HCT116 (cell line): ENCODE measurements around the gene KCNK6.

ENCODE experiments used
- CTCF ChIP-seq, 3 experiments: fragments of 200-600 bp in 1 of 3; sonication (generic) in 1 of 3; IDR thresholded peaks in 2 of 3; conservative IDR thresholded peaks in 1 of 3; 2 replicates each; pipeline ENCODE4 v1.5.1; 2012 to 2017; ENCODE audit warnings: low read depth in 2 of 3, low read length in 2 of 3, antibody characterized with exemption in 1 of 3, borderline replicate concordance in 1 of 3, control low read depth in 1 of 3, mild to moderate bottlenecking in 1 of 3, mixed read lengths in 1 of 3, mixed run types in 1 of 3, moderate library complexity in 1 of 3; ENCODE audit not compliant: insufficient read depth in 1 of 3
- EZH2 ChIP-seq: fragments of 200-600 bp; sonication (generic); IDR thresholded peaks from 2 replicates; pipeline ENCODE4 v1.6.1; 2017; ENCODE audit warnings: antibody characterized with exemption, mixed run types
- FOSL1 ChIP-seq: IDR thresholded peaks from 2 replicates; pipeline ENCODE4 v1.6.1; 2012; ENCODE audit warnings: low read depth
- JUND ChIP-seq: IDR thresholded peaks from 2 replicates; pipeline ENCODE4 v1.6.1; 2012
- MAX ChIP-seq: IDR thresholded peaks from 2 replicates; pipeline ENCODE4 v1.6.1; 2012
- POLR2A ChIP-seq: IDR thresholded peaks from 2 replicates; pipeline ENCODE4 v1.7.0; 2011; ENCODE audit warnings: borderline replicate concordance; ENCODE audit not compliant: insufficient read depth, insufficient read length; ENCODE audit errors: extremely low read depth
- POLR2AphosphoS5 ChIP-seq: IDR thresholded peaks from 2 replicates; pipeline ENCODE4 v1.6.1; 2011; ENCODE audit warnings: mild to moderate bottlenecking, low read depth, low read length, moderate library complexity
- RAD21 ChIP-seq: IDR thresholded peaks from 2 replicates; pipeline ENCODE4 v1.6.1; 2012; ENCODE audit warnings: low read depth, mild to moderate bottlenecking
- SIN3A ChIP-seq: IDR thresholded peaks from 2 replicates; pipeline ENCODE4 v1.6.1; 2012; ENCODE audit warnings: low read depth
- ZNF274 ChIP-seq: fragments of 200-500 bp; sonication (Bioruptor generic); IDR thresholded peaks from 2 replicates; pipeline ENCODE4 v1.6.1; 2014; ENCODE audit warnings: mild to moderate bottlenecking, low read depth, low read length, inconsistent platforms
- TF ChIP-seq, protein P1 (sequence below): IDR thresholded peaks from 2 replicates; pipeline ENCODE4 v1.6.1; 2011; ENCODE audit warnings: mild to moderate bottlenecking, low read length, moderate library complexity; ENCODE audit not compliant: insufficient replicate concordance; ENCODE audit errors: extremely low read depth
- TF ChIP-seq, protein P2 (sequence below): IDR thresholded peaks from 2 replicates; pipeline ENCODE4 v1.6.1; 2012; ENCODE audit warnings: low read depth

DNA sequence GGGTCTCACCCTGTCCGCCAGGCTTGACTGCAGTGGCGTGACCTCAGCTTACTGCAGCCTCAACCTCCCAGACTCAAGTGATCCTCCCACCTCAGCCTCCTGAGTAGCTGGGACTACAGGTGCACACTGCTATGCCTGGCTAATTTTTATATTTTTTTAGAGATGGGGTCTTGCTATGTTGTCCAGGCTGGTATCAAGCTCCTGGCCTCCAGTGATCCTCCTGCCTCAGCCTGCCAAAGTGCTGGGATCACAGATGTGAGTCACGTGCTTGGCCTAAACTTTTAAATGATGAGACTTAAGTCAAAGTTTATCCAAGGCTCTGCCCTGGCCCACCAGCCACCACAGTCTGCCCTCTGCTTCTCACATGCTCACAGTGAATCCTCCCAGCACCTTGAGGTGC lies 13.4 kb upstream of the KCNK6 start:
- no peak for TF ChIP-seq FOSL1
- no peak for TF ChIP-seq CTCF (IDR thresholded peaks at IDR 0.05 in 2 of 3, conservative IDR thresholded peaks at IDR 0.05 in 1 of 3; ENCODE audit: borderline replicate concordance in 1 of 3, insufficient read depth in 1 of 3, low read depth in 2 of 3, low read length in 2 of 3)
- no peak for TF ChIP-seq POLR2A
- no peak for TF ChIP-seq SIN3A
- TF ChIP-seq ZNF274: no peak
- no peak for TF ChIP-seq RAD21
- TF ChIP-seq, protein P1, sequence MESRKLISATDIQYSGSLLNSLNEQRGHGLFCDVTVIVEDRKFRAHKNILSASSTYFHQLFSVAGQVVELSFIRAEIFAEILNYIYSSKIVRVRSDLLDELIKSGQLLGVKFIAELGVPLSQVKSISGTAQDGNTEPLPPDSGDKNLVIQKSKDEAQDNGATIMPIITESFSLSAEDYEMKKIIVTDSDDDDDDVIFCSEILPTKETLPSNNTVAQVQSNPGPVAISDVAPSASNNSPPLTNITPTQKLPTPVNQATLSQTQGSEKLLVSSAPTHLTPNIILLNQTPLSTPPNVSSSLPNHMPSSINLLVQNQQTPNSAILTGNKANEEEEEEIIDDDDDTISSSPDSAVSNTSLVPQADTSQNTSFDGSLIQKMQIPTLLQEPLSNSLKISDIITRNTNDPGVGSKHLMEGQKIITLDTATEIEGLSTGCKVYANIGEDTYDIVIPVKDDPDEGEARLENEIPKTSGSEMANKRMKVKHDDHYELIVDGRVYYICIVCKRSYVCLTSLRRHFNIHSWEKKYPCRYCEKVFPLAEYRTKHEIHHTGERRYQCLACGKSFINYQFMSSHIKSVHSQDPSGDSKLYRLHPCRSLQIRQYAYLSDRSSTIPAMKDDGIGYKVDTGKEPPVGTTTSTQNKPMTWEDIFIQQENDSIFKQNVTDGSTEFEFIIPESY: no peak
- TF ChIP-seq POLR2AphosphoS5: no peak
- no peak for TF ChIP-seq MAX
- TF ChIP-seq JUND: no peak
- no peak for TF ChIP-seq EZH2
- TF ChIP-seq, protein P2, sequence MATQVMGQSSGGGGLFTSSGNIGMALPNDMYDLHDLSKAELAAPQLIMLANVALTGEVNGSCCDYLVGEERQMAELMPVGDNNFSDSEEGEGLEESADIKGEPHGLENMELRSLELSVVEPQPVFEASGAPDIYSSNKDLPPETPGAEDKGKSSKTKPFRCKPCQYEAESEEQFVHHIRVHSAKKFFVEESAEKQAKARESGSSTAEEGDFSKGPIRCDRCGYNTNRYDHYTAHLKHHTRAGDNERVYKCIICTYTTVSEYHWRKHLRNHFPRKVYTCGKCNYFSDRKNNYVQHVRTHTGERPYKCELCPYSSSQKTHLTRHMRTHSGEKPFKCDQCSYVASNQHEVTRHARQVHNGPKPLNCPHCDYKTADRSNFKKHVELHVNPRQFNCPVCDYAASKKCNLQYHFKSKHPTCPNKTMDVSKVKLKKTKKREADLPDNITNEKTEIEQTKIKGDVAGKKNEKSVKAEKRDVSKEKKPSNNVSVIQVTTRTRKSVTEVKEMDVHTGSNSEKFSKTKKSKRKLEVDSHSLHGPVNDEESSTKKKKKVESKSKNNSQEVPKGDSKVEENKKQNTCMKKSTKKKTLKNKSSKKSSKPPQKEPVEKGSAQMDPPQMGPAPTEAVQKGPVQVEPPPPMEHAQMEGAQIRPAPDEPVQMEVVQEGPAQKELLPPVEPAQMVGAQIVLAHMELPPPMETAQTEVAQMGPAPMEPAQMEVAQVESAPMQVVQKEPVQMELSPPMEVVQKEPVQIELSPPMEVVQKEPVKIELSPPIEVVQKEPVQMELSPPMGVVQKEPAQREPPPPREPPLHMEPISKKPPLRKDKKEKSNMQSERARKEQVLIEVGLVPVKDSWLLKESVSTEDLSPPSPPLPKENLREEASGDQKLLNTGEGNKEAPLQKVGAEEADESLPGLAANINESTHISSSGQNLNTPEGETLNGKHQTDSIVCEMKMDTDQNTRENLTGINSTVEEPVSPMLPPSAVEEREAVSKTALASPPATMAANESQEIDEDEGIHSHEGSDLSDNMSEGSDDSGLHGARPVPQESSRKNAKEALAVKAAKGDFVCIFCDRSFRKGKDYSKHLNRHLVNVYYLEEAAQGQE: no peak
